ENCODE results near the gene ORC4.

ORC4 gene

GRCh38 chr2:148020111-148021058 lies at the start of gene ORC4:
TSS of gene ORC4 (minus strand) at chr2:148020737. CDS start at chr2:147975958, 44,779 bp downstream.
- peak; percentile 92 to 98 for DNase-seq (ENCODE audit: low read depth in 2 of 2)

- DNase-seq (ENCODE audit: low read depth in 2 of 2): no peak
Observed at GRCh38 chr2:148067801-148068200, 47.3 kb upstream of the ORC4 start.

- no peak for DNase-seq (ENCODE audit: low read depth in 2 of 2)
Observed at GRCh38 chr2:148065936-148066335, 45.4 kb upstream of the ORC4 start.

GRCh38 chr2:148063633-148064032 lies 43.1 kb upstream of the ORC4 start:
- no peak for DNase-seq (ENCODE audit: low read depth in 2 of 2)

GRCh38 chr2:148058641-148059040 lies 38.1 kb upstream of the ORC4 start:
- no peak for DNase-seq (ENCODE audit: low read depth in 2 of 2)

GRCh38 chr2:148052687-148053086 lies 32.1 kb upstream of the ORC4 start:
- no peak for DNase-seq (ENCODE audit: low read depth in 2 of 2)

- no peak for DNase-seq (ENCODE audit: low read depth in 2 of 2)
Observed at GRCh38 chr2:148049284-148049683, 28.7 kb upstream of the ORC4 start.

GRCh38 chr2:148048475-148049221 lies 28.1 kb upstream of the ORC4 start:
- no peak for DNase-seq (ENCODE audit: low read depth in 2 of 2)

- DNase-seq (ENCODE audit: low read depth in 2 of 2): no peak
Observed at GRCh38 chr2:148046802-148047201, 26.3 kb upstream of the ORC4 start.

GRCh38 chr2:148044322-148044721 lies 23.8 kb upstream of the ORC4 start:
- DNase-seq (ENCODE audit: low read depth in 2 of 2): no peak

GRCh38 chr2:148042219-148042618 lies 21.7 kb upstream of the ORC4 start:
- DNase-seq (ENCODE audit: low read depth in 2 of 2): no peak

GRCh38 chr2:148039783-148040182 lies 19.2 kb upstream of the ORC4 start:
- DNase-seq (ENCODE audit: low read depth in 2 of 2): no peak

GRCh38 chr2:148032215-148032614 lies 11.7 kb upstream of the ORC4 start:
- no peak for DNase-seq (ENCODE audit: low read depth in 2 of 2)

- DNase-seq (ENCODE audit: low read depth in 2 of 2): no peak
Observed at GRCh38 chr2:148031152-148031551, 10.6 kb upstream of the ORC4 start.

- no peak for DNase-seq (ENCODE audit: low read depth in 2 of 2)
Observed at GRCh38 chr2:148028781-148029180, 8.2 kb upstream of the ORC4 start.

- no peak for DNase-seq (ENCODE audit: low read depth in 2 of 2)
Observed at GRCh38 chr2:148027822-148028221, 7.3 kb upstream of the ORC4 start.

GRCh38 chr2:148026573-148026972 lies 6.0 kb upstream of the ORC4 start:
- no peak for DNase-seq (ENCODE audit: low read depth in 2 of 2)

- no peak for DNase-seq (ENCODE audit: low read depth in 2 of 2)
Observed at GRCh38 chr2:148023861-148024260, 3.3 kb upstream of the ORC4 start.

- no peak for DNase-seq (ENCODE audit: low read depth in 2 of 2)
Observed at GRCh38 chr2:148022882-148023281, 2.3 kb upstream of the ORC4 start.

- DNase-seq (ENCODE audit: low read depth in 2 of 2): no peak
Observed at GRCh38 chr2:148022351-148022750, 1.8 kb upstream of the ORC4 start.

GRCh38 chr2:148021886-148022285 lies 1.3 kb upstream of the ORC4 start:
- no peak for DNase-seq (ENCODE audit: low read depth in 2 of 2)

- peak; percentile 26 to 41 for DNase-seq (ENCODE audit: low read depth in 2 of 2)
Observed at GRCh38 chr2:148021059-148021861, 723 bp upstream of the ORC4 start, which contains the start of gene MBD5. TSS of gene MBD5 (plus strand) at chr2:148021091.

Measured in stimulated activated CD8-positive, alpha-beta memory T cell treated with anti-CD3 and anti-CD28 coated beads, Interleukin-15, amount 100 ng/mL, for 4 hours (primary cell).